OCI-LY7 (cell line): ENCODE data around the gene YKT6. TPM values are rescaled to one million over a fixed set of nuclear protein-coding genes. Genes with fewer than 3 reads are reported as not detected.

Source experiments
- BruUV-seq: library from RNA; stranded (reverse); fragments of 400-500 nt; replicated peaks from 2 replicates; lab custom pipeline; 2021; lab: Mats Ljungman, UMichigan
- CTCF ChIA-PET: fragments of 300-600 bp; sonication (Branson Sonifier 250); formaldehyde crosslinking; loops from one replicate; lab custom pipeline; 2022; ENCODE audit warnings: antibody characterized with exemption; ENCODE audit not compliant: unreplicated experiment; lab: Charles Lee
- POLR2A ChIA-PET: fragments of 300-600 bp; sonication (Branson Sonifier 250); formaldehyde crosslinking; loops from one replicate; lab custom pipeline; 2022; ENCODE audit warnings: antibody characterized with exemption; lab: Charles Lee
- DNase-seq: peaks from one replicate; pipeline ENCODE4 v3.0.0-alpha.2; 2015; ENCODE audit warnings: low spot score
- H2AFZ ChIP-seq: fragments of 200-600 bp; sonication (generic), shearing (Covaris generic); 2 replicates; pipeline ENCODE4 v1.6.1; 2014; ENCODE audit warnings: mild to moderate bottlenecking, antibody characterized with exemption, low read length, moderate library complexity
- H3K27ac ChIP-seq: fragments of 200-600 bp; sonication (generic); 2 replicates; pipeline ENCODE4 v1.5.1; 2014; ENCODE audit warnings: mixed run types, low read depth, mild to moderate bottlenecking, moderate library complexity, low read length, inconsistent platforms; ENCODE audit not compliant: poor library complexity, severe bottlenecking
- H3K36me3 ChIP-seq: fragments of 200-600 bp; sonication (generic); 2 replicates; pipeline ENCODE4 v1.6.1; 2014; ENCODE audit warnings: mild to moderate bottlenecking, antibody characterized with exemption, low read length, moderate library complexity, mixed read lengths; ENCODE audit not compliant: insufficient read depth
- H3K4me1 ChIP-seq: fragments of 200-600 bp; sonication (generic); 2 replicates; pipeline ENCODE4 v1.5.1; 2014; ENCODE audit warnings: mild to moderate bottlenecking, low read length; ENCODE audit not compliant: insufficient read depth, poor library complexity, severe bottlenecking
- H3K4me2 ChIP-seq: fragments of 200-600 bp; sonication (generic); 2 replicates; pipeline ENCODE4 v1.6.1; 2014; ENCODE audit warnings: mild to moderate bottlenecking, low read length
- H3K4me3 ChIP-seq: fragments of 200-600 bp; sonication (generic); 2 replicates; pipeline ENCODE4 v1.5.1; 2014; ENCODE audit warnings: mild to moderate bottlenecking, low read depth, low read length; ENCODE audit not compliant: poor library complexity, severe bottlenecking
- H3K79me2 ChIP-seq: fragments of 200-600 bp; sonication (generic); 2 replicates; pipeline ENCODE4 v1.6.1; 2016; ENCODE audit warnings: low read depth, mild to moderate bottlenecking, low read length, moderate library complexity, mixed read lengths; ENCODE audit not compliant: insufficient read depth
- H3K9me2 ChIP-seq: fragments of 200-600 bp; sonication (generic); 2 replicates; pipeline ENCODE4 v1.6.1; 2016; ENCODE audit warnings: mild to moderate bottlenecking, low read length, mixed read lengths; ENCODE audit not compliant: insufficient read depth
- H3K9me3 ChIP-seq: fragments of 200-600 bp; sonication (generic); 2 replicates; pipeline ENCODE4 v1.6.1; 2014; ENCODE audit warnings: mild to moderate bottlenecking, mixed run types, low read length, mixed read lengths
- H4K20me1 ChIP-seq: fragments of 200-600 bp; sonication (generic); 2 replicates; pipeline ENCODE4 v1.6.1; 2014; ENCODE audit warnings: mild to moderate bottlenecking, antibody characterized with exemption, low read length, moderate library complexity, mixed read lengths; ENCODE audit not compliant: insufficient read depth
- CTCF ChIP-seq: fragments of 200-600 bp; sonication (generic); conservative IDR thresholded peaks from 2 replicates; pipeline ENCODE4 v1.5.1; 2014; ENCODE audit warnings: mild to moderate bottlenecking, antibody characterized with exemption, low read length, moderate library complexity, mixed read lengths
- EZH2phosphoT487 ChIP-seq: fragments of 200-600 bp; sonication (generic); IDR thresholded peaks from 2 replicates; pipeline ENCODE4 v1.6.1; 2018; ENCODE audit warnings: low read depth, borderline replicate concordance, mild to moderate bottlenecking, mixed run types, antibody characterized with exemption, low read length, moderate library complexity, mixed read lengths
- intact Hi-C: fragments of 100-400 bp; cut with micrococcal nuclease; formaldehyde crosslinking; loops from one replicate; pipeline ENCODE4 v1.10.0; 2022; ENCODE audit not compliant: unreplicated experiment
- total RNA-seq, 2 experiments: library from RNA; depleted of rRNA in 1 of 2; stranded (reverse); fragments of >200 nt in 1 of 2; shearing (Covaris generic) in 1 of 2; gene quantifications; 2 replicates each; pipeline ENCODE4 v1.2.3, GENCODE V29; 2014 to 2022

Gene YKT6
- total RNA-seq, 2 experiments from 2014 or later, result 50.6 to 74.2 TPM

- no TSS peak for BruUV-seq
- Histone ChIP-seq H3K9me3 (no peaks in the 10 kb centered on the region), H2AFZ (no peak overlapping the region), H3K79me2 (no peaks in the 10 kb centered on the region), H3K4me2 (no peak overlapping the region), H3K4me1 (no peaks in the 10 kb centered on the region), H3K36me3 (no peaks in the 10 kb centered on the region), H4K20me1 (no peaks in the 10 kb centered on the region), H3K27ac (no peak overlapping the region), H3K9me2 (no peaks in the 10 kb centered on the region), H3K4me3 (no peak overlapping the region)
- ChIA-PET CTCF (no interaction called here), POLR2A (interaction anchor here (0.5 kb wide), 1 partner anchor 428 kb away, joined by 3 read pairs; no protein-coding TSS in a partner anchor)
- TF ChIP-seq EZH2phosphoT487 (no peak), CTCF (no peak)
- intact Hi-C loops, result no loop called here
- DNase-seq, result no peak
These were observed 16.4 kb upstream of the YKT6 start for GRCh38 chr7:44184206-44184872.

- Histone ChIP-seq H4K20me1 (no peaks in the 10 kb centered on the region), H3K27ac (no peak overlapping the region), H3K9me2 (no peaks in the 10 kb centered on the region), H3K4me3 (no peak overlapping the region), H3K4me1 (no peaks in the 10 kb centered on the region), H3K79me2 (no peaks in the 10 kb centered on the region), H3K9me3 (no peaks in the 10 kb centered on the region), H2AFZ (no peak overlapping the region), H3K4me2 (no peak overlapping the region), H3K36me3 (no peaks in the 10 kb centered on the region)
- BruUV-seq, result no TSS peak
- CTCF ChIA-PET, result no interaction called here
- POLR2A ChIA-PET, result interaction anchor here (0.5 kb wide), 1 partner anchor 428 kb away, joined by 3 read pairs; no protein-coding TSS in a partner anchor
- intact Hi-C loops, result no loop called here
- TF ChIP-seq CTCF (no peak), EZH2phosphoT487 (no peak)
- DNase-seq, result no peak
These were observed 15.8 kb upstream of the YKT6 start for GRCh38 chr7:44184873-44185446.

GRCh38 chr7:44185729-44186128 lies 15.0 kb upstream of the YKT6 start:
- intact Hi-C loops, result no loop called here
- H3K4me1 ChIP-seq, result no peaks in the 10 kb centered on the region
- no peak overlapping the region for H3K27ac ChIP-seq
- no peaks in the 10 kb centered on the region for H4K20me1 ChIP-seq
- BruUV-seq, result no TSS peak
- no peak overlapping the region for H2AFZ ChIP-seq
- H3K9me2 ChIP-seq, result no peaks in the 10 kb centered on the region
- TF ChIP-seq EZH2phosphoT487 (no peak), CTCF (no peak)
- H3K79me2 ChIP-seq, result no peaks in the 10 kb centered on the region
- no peaks in the 10 kb centered on the region for H3K9me3 ChIP-seq
- DNase-seq, result no peak
- no peak overlapping the region for H3K4me3 ChIP-seq
- H3K36me3 ChIP-seq, result no peaks in the 10 kb centered on the region
- no peak overlapping the region for H3K4me2 ChIP-seq
- ChIA-PET POLR2A (no interaction called here), CTCF (no interaction called here)
